HFF-Myc (cell line): ENCODE data around the gene LTBP2.

Experiments used
- DNase-seq: peaks from one replicate; pipeline ENCODE4 v3.0.0-alpha.2; 2011; ENCODE audit warnings: low read depth; ENCODE audit errors: extremely low read depth
- H3K4me3 ChIP-seq: replicated peaks from 2 replicates; pipeline ENCODE4 v1.5.1; 2011; ENCODE audit warnings: low read depth, mild to moderate bottlenecking, control low read depth, low read length
- TF ChIP-seq, protein P1 (sequence below): IDR thresholded peaks from 2 replicates; pipeline ENCODE4 v1.5.1; 2012; ENCODE audit warnings: mild to moderate bottlenecking, low read depth, low read length, control low read depth; ENCODE audit errors: missing control alignments

LTBP2 gene

GRCh38 chr14:74527736-74528280, 84.2 kb downstream of the LTBP2 start:
- DNase-seq = no peak
- TF ChIP-seq, protein P1, sequence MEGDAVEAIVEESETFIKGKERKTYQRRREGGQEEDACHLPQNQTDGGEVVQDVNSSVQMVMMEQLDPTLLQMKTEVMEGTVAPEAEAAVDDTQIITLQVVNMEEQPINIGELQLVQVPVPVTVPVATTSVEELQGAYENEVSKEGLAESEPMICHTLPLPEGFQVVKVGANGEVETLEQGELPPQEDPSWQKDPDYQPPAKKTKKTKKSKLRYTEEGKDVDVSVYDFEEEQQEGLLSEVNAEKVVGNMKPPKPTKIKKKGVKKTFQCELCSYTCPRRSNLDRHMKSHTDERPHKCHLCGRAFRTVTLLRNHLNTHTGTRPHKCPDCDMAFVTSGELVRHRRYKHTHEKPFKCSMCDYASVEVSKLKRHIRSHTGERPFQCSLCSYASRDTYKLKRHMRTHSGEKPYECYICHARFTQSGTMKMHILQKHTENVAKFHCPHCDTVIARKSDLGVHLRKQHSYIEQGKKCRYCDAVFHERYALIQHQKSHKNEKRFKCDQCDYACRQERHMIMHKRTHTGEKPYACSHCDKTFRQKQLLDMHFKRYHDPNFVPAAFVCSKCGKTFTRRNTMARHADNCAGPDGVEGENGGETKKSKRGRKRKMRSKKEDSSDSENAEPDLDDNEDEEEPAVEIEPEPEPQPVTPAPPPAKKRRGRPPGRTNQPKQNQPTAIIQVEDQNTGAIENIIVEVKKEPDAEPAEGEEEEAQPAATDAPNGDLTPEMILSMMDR = no peak
- no peak overlapping the region for H3K4me3 ChIP-seq

DNA sequence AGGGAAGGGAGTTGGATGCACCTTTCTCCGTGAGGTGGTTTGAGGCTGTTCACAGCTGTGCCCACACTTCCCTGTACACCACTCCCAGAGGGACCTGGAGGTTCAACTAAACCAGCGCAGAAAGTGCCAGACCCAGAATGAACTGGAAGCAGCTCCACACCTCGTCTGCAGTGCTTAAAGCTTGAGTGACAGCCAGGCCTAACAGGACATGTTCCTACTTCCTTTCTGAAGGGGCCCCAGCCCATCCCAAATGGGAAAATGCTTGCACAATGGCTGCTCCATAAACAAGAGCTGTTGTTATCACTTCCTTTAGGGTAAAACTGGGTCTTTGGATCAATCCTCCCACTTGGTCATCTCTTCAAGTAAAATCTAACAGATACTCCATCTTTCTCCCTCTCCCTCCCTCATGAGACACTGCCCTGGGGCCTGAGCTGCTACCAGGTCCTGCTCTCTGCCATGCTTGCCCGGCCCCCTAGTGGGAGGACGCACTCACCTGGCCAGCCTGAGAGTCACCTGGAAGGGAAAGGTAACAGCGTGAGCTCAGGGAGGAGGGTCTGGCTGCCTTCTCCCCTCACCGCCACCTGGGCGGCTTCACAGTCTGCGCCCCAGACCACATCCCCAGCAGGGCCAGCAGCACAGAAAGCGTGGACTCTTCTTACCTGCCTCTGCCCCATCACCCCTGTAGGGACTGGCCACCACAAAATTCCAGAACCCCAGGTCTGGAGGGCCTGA, 85.0 kb downstream of the LTBP2 start:
- DNase-seq = no peak
- no peak overlapping the region for H3K4me3 ChIP-seq
- TF ChIP-seq, protein P1 = no peak

DNA sequence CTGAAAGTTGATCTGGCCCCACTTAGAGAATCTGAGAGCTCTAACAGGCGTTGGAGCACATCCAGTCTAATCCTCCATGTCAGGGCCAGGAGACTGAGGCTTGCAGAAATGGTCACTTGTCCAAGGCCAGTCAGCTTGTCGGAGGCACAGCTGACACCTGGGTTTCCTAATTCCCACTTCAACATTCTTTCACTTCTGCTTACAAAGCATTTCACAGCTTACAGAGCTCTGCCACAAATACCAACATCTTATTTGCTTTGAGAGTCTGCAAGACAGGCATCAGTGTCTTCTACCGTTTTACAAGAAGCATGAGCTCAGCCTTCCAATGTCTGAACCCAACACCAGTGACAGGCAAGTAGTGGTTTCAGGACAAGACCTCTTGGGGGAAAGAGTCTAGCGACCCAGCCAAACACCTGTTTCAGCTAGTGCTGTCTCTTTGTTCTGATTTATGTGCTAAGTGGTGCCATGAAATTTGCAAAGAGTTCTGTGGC, 86.6 kb downstream of the LTBP2 start:
- no peak overlapping the region for H3K4me3 ChIP-seq
- TF ChIP-seq, protein P1 = no peak
- DNase-seq = no peak

DNA sequence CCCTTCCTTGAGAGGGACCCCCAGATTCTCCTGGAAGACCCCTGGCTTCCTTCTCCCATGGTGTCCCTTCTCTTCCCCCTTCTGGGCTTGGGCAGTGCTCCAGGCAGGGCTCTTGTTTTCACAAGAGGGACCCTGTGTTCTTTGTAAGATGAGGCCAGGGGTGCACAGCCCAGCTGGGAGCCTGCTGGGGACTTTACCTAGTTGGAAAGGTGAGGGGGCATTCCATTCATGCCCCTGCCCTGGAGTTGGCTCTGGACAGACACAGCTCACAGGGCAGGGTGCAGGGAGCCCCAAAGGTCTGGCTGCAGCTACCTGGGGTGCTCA, 87.3 kb downstream of the LTBP2 start:
- TF ChIP-seq, protein P1 = no peak
- no peak for DNase-seq
- H3K4me3 ChIP-seq = no peak overlapping the region

- no peak for DNase-seq
- TF ChIP-seq, protein P1 = no peak
Measured at GRCh38 chr14:74524076-74524811, 87.8 kb downstream of the LTBP2 start.

DNA sequence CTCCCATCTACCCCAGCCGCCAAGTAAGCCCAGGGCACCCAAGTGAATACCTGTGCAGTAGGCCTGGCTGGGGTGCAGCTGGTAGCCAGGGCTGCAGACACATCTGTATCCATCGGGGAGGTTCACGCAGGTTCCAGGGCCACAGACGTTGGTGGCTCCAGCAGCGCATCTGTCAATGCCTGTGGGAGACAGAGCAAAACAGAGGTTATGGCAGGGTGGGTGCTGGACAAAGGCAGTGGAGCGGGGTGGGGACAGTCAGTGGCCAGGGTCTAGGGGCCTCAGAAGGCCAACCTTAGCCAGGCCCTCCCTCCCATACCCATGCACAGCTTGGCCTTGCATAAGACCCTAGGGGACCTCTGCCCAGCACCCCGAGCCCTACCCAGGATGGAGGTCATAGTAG, 89.3 kb downstream of the LTBP2 start:
- no peak for DNase-seq
- TF ChIP-seq, protein P1 = no peak
- H3K4me3 ChIP-seq = no peak overlapping the region

More at GRCh38 chr14:74524076-74524811, 87.8 kb downstream of the LTBP2 start:
- H3K4me3 ChIP-seq = no peak overlapping the region
